H1 (cell line): ENCODE data around the gene GLTP. TPM values are rescaled to one million over a fixed set of nuclear protein-coding genes. Genes with fewer than 3 reads are reported as not detected.
A peak's percentile ranks its signal among the peaks of the same experiment; 100 is the strongest.

Experiments
- BACH1 ChIP-seq: IDR thresholded peaks from 2 replicates; pipeline ENCODE4 v1.6.1; 2012; ENCODE audit warnings: low read length, improper control_type of control experiment
- BCL11A ChIP-seq, 2 experiments: IDR thresholded peaks; one replicate each; pipeline ENCODE4 v1.6.1; 2011; ENCODE audit warnings: low read depth in 2 of 2, low read length in 2 of 2, mild to moderate bottlenecking in 2 of 2
- CHD2 ChIP-seq: IDR thresholded peaks from 2 replicates; pipeline ENCODE4 v1.6.1; 2012; ENCODE audit warnings: low read length, improper control_type of control experiment
- CREB1 ChIP-seq: IDR thresholded peaks from 2 replicates; pipeline ENCODE4 v1.6.1; 2012; ENCODE audit warnings: inconsistent platforms
- EP300 ChIP-seq, 2 experiments: IDR thresholded peaks; 1 replicate in 1 of 2; 2 replicates in 1 of 2; pipeline ENCODE4 v1.6.1; 2011 to 2012; ENCODE audit warnings: low read depth in 2 of 2, low read length in 2 of 2, mild to moderate bottlenecking in 2 of 2, borderline replicate concordance in 1 of 2, inconsistent platforms in 1 of 2, moderate library complexity in 1 of 2
- GABPA ChIP-seq: IDR thresholded peaks from 2 replicates; pipeline ENCODE4 v1.6.1; 2011; ENCODE audit warnings: mild to moderate bottlenecking, low read length, moderate library complexity, borderline replicate concordance; ENCODE audit not compliant: insufficient read depth
- HDAC2 ChIP-seq, 2 experiments: fragments of 300-600 bp in 1 of 2; sonication (generic) in 1 of 2; IDR thresholded peaks; 2 replicates each; pipeline ENCODE4 v1.6.1; 2011 to 2012; ENCODE audit warnings: low read depth in 2 of 2, low read length in 2 of 2, mild to moderate bottlenecking in 2 of 2, moderate library complexity in 2 of 2, borderline replicate concordance in 1 of 2, inconsistent platforms in 1 of 2
- JUN ChIP-seq: IDR thresholded peaks from 2 replicates; pipeline ENCODE4 v1.6.1; 2011; ENCODE audit warnings: low read depth, mild to moderate bottlenecking, improper control_type of control experiment, low read length
- JUND ChIP-seq: IDR thresholded peaks from 2 replicates; pipeline ENCODE4 v1.6.1; 2011; ENCODE audit warnings: mild to moderate bottlenecking, improper control_type of control experiment, low read length
- KDM1A ChIP-seq: fragments of 200-600, 300-600 bp; sonication (generic); IDR thresholded peaks from 2 replicates; pipeline ENCODE4 v1.7.1; 2016; ENCODE audit warnings: mild to moderate bottlenecking, low read length, borderline replicate concordance
- POLR2AphosphoS5 ChIP-seq: IDR thresholded peaks from 2 replicates; pipeline ENCODE4 v1.6.1; 2011; ENCODE audit warnings: low read depth, low read length
- RFX5 ChIP-seq: IDR thresholded peaks from 2 replicates; pipeline ENCODE4 v1.6.1; 2011; ENCODE audit warnings: low read depth, low read length, improper control_type of control experiment, borderline replicate concordance
- SP1 ChIP-seq: IDR thresholded peaks from 2 replicates; pipeline ENCODE4 v1.6.1; 2011; ENCODE audit warnings: low read depth, low read length
- SRF ChIP-seq: IDR thresholded peaks from 2 replicates; pipeline ENCODE4 v1.6.1; 2011; ENCODE audit warnings: mild to moderate bottlenecking, low read depth, low read length, moderate library complexity
- SUZ12 ChIP-seq: fragments of 200-600 bp; sonication (generic); IDR thresholded peaks from 2 replicates; pipeline ENCODE4 v1.6.1; 2012; ENCODE audit warnings: mild to moderate bottlenecking, inconsistent platforms, low read length, moderate library complexity, mixed read lengths
- TAF1 ChIP-seq: IDR thresholded peaks from 2 replicates; pipeline ENCODE4 v1.6.1; 2011; ENCODE audit warnings: mild to moderate bottlenecking, low read depth, low read length
- TBP ChIP-seq: IDR thresholded peaks from 2 replicates; pipeline ENCODE4 v1.6.1; 2011; ENCODE audit warnings: low read depth, low read length, improper control_type of control experiment
- TCF12 ChIP-seq: IDR thresholded peaks from 2 replicates; pipeline ENCODE4 v1.6.1; 2011; ENCODE audit warnings: low read depth, mild to moderate bottlenecking, low read length
- polyA plus RNA-seq, 7 experiments: library from polyadenylated mRNA; depleted of rRNA in 3 of 7; stranded (reverse) in 5 of 7; unstranded in 2 of 7; fragments of >200 nt in 5 of 7; fragments of 200-250 nt in 2 of 7; gene quantifications; 1 replicate in 5 of 7; 2 replicates in 1 of 7; 4 replicates in 1 of 7; pipeline versions ENCODE4 v1.2.1 to v1.2.3, GENCODE V29; 2011 to 2013; ENCODE audit warnings: missing spikeins in 2 of 7, mixed read lengths in 2 of 7
- total RNA-seq: library from RNA; stranded (reverse); fragmentation: NEBNext Ultra II Directional; extraction: Animal tissue kit (Norgen Biotek cat#: 25700); gene quantifications from 2 replicates; pipeline ENCODE4 v1.2.1, GENCODE V29; 2021
- TF ChIP-seq, protein P1 (sequence below): IDR thresholded peaks from 2 replicates; pipeline ENCODE4 v1.6.1; 2012; ENCODE audit warnings: low read length, inconsistent platforms
- TF ChIP-seq, protein P2 (sequence below): IDR thresholded peaks from 2 replicates; pipeline ENCODE4 v1.6.1; 2012; ENCODE audit warnings: inconsistent platforms
- TF ChIP-seq, protein P3 (sequence below): IDR thresholded peaks from 2 replicates; pipeline ENCODE4 v1.6.1; 2011; ENCODE audit warnings: low read length, improper control_type of control experiment
- TF ChIP-seq, protein P4 (sequence below): IDR thresholded peaks from 2 replicates; pipeline ENCODE4 v1.6.1; 2011; ENCODE audit warnings: low read depth, mild to moderate bottlenecking, low read length; ENCODE audit not compliant: insufficient read depth

Gene GLTP
- total and polyA plus RNA-seq, 2 of the 8 experiments (the other 6 are each of a cell fraction or from before 2014, with no cell fraction given) = 9.8 to 26.1 TPM

DNA sequence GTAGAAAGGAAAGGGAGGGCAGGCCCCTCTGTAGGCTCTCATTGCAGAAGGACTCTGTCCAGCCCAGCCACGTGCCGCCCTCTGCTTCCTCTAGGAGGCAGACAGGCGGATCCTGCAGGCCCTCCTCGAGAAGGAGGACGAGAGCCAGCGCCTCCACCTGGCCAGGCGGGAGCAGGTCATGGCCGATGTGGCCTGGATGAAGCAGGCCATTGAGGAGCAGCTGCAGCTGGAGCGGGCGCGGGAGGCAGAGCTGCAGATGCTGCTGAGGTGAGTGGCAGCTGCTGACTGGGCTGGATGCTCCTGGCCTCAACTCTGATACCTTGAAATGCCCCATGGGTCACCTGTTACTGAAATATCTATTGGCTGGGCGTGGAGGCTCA, 30.6 kb upstream of the GLTP start (continued):
- TF ChIP-seq GABPA = peak; percentile 49; the same call in 1 of the 2 replicates
- TF ChIP-seq HDAC2 (IDR thresholded peaks at IDR 0.05; ENCODE audit: borderline replicate concordance in 1 of 2, low read depth in 2 of 2, low read length in 2 of 2) = no peak
- peak; percentile 58 for TF ChIP-seq CREB1
- TF ChIP-seq RFX5 = no peak
- TF ChIP-seq POLR2AphosphoS5 = no peak
- TF ChIP-seq, protein P1, sequence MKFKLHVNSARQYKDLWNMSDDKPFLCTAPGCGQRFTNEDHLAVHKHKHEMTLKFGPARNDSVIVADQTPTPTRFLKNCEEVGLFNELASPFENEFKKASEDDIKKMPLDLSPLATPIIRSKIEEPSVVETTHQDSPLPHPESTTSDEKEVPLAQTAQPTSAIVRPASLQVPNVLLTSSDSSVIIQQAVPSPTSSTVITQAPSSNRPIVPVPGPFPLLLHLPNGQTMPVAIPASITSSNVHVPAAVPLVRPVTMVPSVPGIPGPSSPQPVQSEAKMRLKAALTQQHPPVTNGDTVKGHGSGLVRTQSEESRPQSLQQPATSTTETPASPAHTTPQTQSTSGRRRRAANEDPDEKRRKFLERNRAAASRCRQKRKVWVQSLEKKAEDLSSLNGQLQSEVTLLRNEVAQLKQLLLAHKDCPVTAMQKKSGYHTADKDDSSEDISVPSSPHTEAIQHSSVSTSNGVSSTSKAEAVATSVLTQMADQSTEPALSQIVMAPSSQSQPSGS = no peak
- no peak for TF ChIP-seq JUN
- no peak for TF ChIP-seq SRF
- no peak for TF ChIP-seq SP1
- 0 out of 2 replicates have a peak, but pooled peaks have one; percentile 47 for TF ChIP-seq TCF12
- TF ChIP-seq TBP = no peak
- TF ChIP-seq TAF1 = no peak
- no peak for TF ChIP-seq SUZ12
- TF ChIP-seq, protein P2, sequence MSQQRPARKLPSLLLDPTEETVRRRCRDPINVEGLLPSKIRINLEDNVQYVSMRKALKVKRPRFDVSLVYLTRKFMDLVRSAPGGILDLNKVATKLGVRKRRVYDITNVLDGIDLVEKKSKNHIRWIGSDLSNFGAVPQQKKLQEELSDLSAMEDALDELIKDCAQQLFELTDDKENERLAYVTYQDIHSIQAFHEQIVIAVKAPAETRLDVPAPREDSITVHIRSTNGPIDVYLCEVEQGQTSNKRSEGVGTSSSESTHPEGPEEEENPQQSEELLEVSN = peak; percentile 75; the same call in 1 of the 2 replicates
- no peak for TF ChIP-seq EP300 (IDR thresholded peaks at IDR 0.05; ENCODE audit: borderline replicate concordance in 1 of 2, low read depth in 2 of 2, low read length in 2 of 2)
- no peak for TF ChIP-seq BCL11A (IDR thresholded peaks at IDR 0.05; ENCODE audit: low read depth in 2 of 2, low read length in 2 of 2)
- TF ChIP-seq, protein P3, sequence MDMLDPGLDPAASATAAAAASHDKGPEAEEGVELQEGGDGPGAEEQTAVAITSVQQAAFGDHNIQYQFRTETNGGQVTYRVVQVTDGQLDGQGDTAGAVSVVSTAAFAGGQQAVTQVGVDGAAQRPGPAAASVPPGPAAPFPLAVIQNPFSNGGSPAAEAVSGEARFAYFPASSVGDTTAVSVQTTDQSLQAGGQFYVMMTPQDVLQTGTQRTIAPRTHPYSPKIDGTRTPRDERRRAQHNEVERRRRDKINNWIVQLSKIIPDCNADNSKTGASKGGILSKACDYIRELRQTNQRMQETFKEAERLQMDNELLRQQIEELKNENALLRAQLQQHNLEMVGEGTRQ = peak; percentile 72
- TF ChIP-seq CHD2 = no peak
- TF ChIP-seq KDM1A = peak; percentile 74; the same call in 1 of the 2 replicates
- TF ChIP-seq JUND = no peak
- no peak for TF ChIP-seq BACH1
- TF ChIP-seq, protein P4, sequence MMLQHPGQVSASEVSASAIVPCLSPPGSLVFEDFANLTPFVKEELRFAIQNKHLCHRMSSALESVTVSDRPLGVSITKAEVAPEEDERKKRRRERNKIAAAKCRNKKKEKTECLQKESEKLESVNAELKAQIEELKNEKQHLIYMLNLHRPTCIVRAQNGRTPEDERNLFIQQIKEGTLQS = peak; percentile 69; the same call in 1 of the 2 replicates
